NCI-H2171 (cell line): Measurements from ENCODE around the gene BTAF1.
"Not testable (repeated sequence)": the region's sequence is repeated elsewhere in the genome, so short reads cannot be mapped to it uniquely, and the experiment has no call there.

Source experiments
- DNase-seq: peaks from one replicate; lab custom pipeline; 2025; lab: John Stamatoyannopoulos, UW

BTAF1 gene

DNA sequence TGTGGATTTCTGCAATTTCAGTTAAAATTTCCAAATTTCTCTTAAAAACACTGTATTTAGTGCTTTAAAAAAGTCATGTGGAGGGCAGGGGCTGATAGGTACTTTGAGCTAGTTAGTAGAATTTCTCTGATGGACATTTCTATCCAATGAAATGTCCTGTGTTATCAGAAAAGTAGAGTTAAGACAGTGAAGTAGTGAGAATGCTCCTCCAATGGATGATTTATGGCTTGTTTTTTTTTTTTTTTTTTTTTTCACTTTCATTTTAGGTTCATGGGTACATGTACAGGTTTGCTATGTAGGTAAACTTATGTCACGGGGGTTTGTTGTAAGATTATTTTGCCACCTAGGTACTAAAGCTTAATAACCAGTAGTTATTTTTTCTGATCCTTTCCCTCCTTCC is 55.0 kb downstream of the BTAF1 start:
- DNase-seq: no peak

DNA sequence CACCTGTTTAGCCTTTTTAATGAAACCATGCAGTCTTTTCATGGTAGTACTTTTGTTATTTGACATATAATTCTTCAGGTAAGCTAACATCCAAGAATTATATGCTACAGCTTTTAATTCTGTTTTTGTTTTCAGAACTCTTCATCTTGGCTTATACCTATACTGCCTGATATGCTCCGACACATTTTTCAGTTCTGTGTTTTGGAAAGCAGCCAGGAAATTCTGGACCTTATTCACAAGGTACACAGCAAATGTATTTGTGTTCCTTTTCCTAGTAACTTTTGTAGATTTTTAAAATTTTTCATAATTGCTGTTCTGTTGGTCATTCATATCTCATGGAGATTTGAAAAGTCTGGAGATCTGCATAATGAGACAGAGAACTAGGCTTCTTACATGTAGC is 56.7 kb downstream of the BTAF1 start:
- DNase-seq: no peak

DNA sequence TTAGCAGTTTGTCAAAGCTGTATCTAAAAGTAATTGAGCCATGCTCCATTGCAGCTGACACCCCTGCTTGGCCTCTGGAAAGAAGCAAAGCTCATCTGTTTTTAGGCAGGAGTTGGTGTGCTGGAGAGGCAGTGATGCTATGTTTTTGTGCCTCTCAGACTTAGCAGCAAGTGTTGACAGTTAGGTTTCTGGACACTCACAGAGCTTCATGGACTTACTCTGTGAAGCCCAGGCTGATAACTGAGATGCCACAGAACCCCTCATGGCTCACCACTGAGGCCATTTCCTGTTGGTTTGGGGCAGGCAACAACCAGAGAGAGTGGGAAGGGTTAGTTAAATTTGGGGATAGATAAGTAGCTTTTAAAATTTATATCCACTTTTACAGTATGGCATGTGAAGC is 59.8 kb downstream of the BTAF1 start:
- no peak for DNase-seq

DNA sequence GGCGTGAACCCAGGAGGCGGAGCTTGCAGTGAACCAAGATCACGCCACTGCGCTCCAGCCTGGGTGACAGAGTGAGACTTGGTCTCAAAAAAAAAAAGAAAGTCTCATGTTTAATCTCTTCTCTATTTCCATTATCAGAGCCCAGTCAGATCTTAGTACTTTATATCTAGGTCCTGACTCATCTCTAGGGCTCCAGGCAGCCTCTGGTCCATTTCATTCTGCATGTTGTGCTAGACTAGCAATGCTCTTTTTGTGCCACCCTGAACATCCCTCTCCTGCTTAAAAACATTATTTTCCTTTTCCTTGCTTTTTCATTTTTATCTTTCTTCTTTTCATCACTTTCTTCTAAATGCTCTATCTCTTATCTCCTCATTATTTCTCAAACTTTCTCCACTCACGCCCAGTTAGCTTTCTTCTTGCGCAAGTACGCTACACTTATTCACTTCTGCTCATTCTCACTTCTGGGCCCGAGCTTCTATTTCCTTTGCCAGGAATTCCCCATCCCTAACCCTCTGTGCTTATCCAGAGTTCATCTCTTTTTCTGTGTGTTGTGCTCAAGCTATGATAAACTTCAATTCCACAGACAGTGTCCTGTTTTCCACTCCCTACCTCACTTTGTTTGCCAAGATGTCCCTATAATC is 63.9 kb downstream of the BTAF1 start:
- DNase-seq: no peak

DNA sequence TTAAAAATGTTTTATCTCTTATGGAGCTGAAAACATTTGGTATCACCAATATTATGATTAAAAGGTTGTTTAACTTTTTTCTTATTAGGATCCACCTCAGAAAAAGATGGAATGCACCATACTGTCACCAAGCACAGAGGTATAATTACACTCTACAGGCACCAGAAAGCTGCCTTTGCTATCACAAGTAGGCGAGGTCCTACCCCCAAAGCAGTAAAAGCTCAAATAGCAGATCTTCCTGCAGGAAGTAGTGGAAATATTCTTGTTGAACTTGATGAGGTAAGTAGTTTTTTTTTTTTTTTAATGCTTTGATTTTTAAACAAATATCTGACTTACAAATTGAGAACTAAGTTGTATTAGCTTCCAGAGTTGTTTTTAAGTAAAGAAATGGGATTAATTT is 68.5 kb downstream of the BTAF1 start:
- no peak for DNase-seq

DNA sequence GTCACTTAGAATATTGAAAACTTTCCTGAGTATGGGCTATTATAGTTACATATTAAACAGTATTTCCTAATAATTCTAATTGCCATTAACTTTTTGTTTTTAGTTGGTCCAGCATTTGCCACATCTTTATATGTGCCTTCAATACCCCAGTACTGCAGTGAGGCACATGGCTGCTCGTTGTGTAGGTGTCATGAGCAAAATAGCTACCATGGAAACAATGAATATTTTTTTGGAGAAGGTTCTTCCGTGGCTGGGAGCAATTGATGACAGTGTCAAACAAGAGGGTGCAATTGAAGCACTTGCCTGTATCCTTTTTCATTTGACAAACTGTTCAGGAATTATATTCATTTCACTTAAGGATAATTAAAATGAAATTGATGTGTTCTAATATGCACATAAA is 72.7 kb downstream of the BTAF1 start:
- no peak for DNase-seq

DNA sequence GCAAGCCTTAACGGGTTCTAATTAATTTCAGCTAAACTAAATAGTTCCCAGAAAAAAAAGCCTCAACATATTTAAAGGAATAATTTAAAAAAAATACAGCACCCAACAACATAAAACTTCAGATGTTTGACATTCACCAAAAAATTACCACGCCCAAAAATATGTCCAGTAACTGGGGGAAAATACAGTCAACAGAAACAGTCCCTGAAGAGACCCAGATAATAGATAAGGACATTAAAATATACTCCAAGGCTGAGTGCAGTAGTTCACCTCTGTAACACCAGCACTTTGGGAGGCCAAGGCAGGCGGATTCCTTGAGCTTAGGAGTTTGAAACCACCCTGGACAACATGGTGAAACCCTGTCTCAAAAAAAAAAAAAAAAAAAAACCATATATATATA is 78.0 kb downstream of the BTAF1 start:
- no peak for DNase-seq

DNA sequence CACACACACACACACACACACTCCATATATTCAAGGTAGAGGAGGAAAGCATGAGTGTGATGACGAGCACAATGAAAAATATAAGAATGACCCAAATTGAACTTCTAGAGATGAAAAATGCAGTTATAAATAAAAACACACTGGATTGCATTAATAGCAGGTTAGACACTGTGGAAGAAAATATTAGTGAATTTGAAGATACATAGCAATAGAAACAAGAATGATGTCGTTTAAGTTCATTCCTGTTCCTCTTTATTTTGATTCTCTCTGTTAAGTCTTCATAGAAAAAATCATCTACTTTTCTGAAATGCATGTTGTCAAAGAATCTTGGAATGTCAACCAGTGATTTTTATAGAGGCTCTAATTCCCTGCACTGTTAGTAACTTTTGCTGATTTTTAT is 78.4 kb downstream of the BTAF1 start:
- DNase-seq: no peak

DNA sequence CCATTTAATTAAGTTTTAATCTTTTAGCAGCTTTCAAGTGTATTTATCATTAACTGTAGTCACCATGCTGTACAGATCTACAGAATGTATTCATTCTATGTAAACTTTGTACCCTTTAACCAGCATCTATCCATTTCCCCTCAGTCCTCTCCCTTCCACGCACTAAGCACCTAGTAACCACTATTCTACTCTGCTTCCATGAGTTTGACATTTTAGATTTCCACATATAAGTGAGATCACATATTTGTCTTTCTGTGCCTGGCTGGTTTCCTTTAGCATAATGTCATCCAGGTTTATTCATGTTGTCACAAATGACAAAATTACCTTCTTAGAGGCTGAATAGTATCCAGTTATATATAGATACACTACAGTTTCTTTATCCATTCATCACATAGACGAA is 79.7 kb downstream of the BTAF1 start:
- no peak for DNase-seq

DNA sequence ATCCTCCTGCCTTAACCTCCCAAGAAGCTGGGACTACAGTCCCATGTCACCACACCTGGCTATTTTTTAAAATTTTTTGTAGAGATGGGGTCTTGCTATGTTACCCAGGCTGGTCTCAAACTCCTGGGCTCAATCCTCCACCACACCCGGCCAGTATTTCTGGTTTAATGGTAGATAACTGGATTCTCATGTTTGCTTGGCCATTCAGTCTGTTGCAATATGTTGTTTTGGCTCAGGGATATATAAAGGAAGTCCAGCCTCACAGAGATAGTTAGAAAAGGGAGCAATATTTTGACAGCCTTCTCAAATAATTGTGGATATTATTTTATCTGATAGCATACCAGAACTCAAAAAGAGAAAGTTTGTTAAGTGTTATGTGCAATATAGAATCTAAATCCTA is 82.4 kb downstream of the BTAF1 start:
- no peak for DNase-seq

DNA sequence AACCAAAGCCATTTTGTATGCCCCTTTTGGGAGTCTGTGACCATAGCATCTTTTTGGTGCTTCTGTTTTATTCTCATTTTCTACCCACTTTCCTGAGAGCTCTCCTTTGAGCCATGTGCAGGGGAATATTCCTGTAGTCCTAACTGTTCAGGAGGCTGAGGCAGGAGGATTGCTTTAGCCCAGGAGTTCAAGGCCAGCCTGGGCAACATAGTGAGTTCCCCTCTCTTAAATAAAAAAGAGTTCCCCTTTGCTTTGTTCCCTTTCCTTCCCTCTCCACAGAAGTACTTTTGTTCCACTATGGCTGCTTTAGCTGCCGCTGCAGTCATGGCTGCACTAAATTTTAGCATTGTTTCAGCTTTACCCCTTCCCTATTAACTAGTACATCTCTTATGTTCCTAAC is 85.9 kb downstream of the BTAF1 start:
- no peak for DNase-seq

DNA sequence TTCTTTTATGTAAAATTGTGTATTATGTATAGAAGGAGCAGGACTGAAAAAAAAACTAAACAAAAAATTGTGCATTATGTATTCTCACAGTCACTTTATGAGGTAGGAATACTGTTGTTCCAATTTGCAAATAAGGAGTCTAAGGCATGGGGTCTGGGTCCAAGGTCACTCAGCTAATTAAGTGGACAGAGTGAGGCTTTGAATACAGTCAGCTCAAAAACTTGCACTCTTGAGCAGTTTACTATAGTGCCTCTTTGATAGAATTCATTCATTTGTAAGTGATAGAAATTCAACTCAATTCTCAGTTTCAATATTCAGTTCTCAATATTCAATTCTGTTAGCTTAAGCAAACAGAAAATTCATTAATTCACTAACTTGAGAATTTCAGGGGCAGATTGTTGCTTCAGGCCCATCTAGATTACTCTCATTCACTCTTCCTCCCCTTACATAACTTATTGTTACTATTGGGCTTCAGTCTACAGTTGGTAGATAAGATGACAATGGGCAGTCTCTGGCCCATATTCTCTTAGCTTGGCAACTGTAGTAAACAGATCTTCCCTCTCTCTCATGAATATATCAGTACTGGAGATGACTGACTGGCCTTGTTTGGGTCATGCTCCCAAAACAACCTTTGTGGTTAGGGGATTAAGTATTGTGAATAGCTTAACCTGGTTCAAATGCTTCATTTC is 86.6 kb downstream of the BTAF1 start:
- no peak for DNase-seq

DNA sequence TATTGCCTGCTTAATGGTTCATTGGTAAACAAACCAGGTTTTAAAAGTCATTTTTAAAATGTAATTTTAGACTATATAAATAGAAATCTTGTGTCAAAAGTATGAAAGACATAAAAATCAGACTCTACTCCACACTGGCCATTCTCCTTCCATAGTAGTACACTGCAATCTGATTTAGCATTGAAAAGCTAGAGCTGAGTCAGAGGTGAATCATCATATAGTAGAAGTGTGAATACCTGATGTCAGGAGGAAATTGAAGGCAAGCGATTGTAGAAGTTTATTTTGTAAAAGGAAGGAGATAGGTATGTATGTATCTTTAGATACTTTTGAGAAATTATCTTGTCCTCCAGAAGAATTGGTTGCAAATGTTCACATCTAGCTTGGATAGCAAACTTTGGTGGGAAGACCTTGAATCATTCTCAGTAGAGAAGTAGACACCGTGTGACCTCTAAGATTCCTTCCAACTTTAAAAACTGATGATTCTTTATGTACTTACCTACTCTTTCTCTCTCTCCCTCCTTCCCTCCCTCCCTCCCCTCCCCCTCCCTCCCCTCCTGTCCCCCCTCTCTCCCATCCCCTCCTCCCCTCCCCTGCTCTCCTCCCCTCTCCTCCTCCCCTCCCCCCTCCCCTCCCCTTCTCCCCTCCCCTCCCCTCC is 88.1 kb downstream of the BTAF1 start:
- DNase-seq: no peak

DNA sequence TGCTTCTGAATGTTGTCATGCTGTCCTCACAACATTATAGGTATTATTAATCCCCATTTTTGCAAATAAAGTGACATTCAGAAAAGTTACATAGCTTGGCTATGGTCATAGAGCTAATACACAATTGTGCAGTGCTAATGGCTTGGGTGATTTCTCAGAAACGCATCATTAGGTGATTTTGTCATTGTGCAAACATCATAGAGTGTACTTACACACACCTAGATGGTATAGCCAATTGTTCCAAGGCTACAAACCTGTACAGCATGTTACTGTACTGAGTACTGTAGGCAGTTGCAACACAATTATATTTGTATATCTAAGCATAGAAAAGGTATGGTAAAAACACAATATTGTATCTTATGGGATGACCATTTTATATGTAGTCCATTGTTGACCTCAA is 91.0 kb downstream of the BTAF1 start:
- no peak for DNase-seq

DNA sequence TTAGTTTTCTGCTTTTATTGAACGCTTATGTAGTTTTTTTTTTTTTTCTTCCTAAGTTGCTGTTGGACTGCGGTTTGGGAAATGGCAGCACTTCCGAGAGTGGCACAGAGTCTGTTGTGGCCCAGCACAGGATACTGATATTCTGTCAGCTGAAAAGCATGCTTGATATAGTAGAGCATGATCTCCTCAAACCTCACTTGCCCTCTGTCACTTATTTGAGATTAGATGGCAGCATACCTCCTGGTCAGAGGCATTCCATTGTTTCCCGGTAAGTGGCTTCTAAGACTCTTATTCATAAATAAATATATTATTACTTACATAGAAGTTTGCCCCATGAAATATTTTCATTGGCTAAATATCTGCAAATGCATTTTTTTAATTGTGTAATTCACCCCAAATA is 101.1 kb downstream of the BTAF1 start:
- no peak for DNase-seq

DNA sequence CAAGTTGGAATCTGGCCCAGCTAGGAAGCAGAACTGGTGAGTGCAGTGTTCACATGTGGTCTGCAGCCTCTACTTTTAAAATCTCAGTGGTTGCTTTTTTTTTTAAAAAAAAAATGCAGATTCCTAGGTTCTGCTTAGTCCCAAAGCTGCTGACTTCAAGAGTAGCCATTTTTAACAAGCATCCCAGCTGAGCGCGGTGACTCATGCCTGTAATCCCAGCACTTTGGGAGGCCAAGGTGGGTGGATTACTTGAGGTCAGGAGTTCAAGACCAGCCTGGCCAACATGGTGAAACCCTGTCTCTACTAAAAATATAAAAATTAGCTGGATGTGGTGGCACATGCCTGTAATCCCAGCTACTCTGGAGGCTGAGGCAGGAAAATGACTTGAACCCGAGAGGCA is 101.8 kb downstream of the BTAF1 start:
- not testable (repeated sequence) for DNase-seq

DNA sequence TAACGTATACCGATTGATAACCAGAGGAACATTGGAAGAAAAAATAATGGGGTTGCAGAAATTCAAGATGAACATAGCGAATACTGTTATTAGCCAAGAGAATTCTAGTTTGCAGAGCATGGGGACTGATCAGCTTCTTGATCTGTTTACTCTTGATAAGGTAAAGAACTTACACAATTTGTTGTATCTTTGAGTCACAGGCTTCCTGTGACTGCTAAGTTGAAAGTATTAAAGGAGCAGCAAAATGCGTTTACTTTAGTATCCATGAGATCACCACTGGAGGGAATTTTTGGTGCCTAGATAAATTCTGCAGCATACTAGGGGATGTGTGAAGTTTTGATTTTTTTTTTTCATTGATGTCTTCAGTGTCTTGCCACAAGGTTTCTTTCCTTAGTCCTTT is 103.6 kb downstream of the BTAF1 start:
- DNase-seq: no peak

DNA sequence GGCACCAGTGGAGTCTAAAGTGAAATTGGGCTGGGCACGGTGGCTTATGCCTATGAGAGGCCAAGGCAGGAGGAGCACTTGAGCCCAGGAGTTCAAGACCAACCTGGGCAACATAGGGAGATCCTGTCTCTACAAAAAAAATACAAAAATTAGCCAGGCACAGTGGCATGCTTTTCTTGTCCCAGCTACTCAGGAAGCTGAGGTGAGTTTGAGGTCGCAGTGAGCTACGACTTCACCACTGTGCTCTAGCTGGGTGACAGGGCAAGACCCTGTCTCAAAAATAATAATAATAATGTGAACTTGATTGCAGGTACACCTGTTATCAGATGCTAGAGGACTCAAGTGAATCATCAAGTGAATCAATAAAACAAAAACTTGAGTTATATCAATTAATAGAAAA is 108.0 kb downstream of the BTAF1 start:
- no peak for DNase-seq

DNA sequence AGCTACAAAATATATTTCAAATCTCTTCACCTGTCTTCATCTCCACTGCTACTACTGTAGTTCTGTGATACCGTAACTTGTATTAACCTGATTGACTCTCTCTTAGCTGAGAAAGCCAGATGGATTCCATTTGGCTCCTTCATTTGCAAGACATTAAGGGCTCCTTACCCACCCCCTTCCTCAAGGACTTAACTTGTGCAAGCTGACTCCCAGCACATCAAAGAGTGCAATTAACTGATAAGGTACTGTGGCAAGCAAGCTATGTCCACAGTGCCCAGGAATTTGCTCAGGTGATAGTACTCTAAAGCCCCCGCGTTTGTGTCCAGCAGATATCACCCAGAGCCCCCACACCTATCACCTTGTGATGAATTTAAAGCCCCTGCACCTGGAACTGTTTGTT is 109.5 kb downstream of the BTAF1 start:
- not testable (repeated sequence) for DNase-seq

DNA sequence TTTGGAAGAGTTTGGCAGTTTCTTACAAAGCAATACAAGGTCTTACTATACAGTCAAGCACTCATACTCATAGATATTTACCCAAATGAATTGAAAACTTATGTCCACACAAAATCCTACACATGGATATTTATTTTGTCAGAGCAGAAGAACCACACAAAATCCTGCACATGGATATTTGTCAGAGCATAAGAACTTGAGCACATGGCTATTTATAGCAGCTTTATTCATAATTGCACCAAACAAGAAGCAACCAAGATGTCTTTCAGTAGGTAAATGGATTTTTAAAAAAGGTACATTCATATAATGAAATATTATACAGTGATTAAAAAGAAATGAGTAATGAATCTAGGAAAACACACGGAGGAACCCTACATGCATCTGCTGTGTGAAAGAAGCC is 115.4 kb downstream of the BTAF1 start:
- no peak for DNase-seq

DNA sequence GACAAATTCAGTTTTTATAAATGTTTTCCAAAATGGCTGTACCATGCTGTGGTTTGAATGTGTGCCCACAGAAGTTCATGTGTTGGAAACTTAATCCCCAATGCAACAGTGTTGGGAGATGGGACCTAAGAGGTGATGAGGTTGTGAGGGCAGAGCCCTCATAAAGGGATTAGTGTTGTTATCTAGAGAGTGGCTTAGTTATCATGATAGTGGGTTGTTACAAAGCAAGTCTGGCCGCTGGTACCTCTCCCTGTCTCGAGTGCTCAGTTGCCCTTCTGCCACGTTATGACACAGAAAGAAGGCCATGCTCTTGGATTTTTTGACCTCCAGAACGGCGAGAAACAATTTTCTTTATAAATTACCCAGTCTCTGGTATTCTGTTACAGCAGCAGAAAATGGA is 119.0 kb downstream of the BTAF1 start:
- no peak for DNase-seq

DNA sequence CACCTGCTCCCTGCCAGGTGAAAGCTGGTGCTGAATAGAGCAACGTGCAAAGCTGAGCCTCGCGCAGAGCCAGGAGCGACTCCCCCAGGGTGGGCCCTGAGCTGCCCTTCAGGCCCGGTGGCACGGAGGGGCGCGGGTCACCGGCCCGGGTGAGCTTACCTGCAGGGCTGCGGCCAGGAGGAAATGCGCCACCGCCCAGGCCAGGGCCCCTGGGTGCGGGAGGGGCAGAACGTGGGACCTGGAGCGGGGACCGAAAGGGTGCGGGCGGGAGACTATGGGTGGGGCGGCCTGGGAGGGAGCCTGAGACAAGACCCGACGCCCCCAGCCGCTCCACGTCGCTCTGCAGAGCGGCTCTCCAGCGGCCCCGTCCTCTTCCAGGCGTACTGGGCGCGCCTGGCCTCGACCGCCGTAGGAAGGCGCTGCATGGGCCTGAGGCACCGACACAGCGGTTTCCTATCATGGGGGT is 122.1 kb downstream of the BTAF1 start:
- no peak for DNase-seq

DNA sequence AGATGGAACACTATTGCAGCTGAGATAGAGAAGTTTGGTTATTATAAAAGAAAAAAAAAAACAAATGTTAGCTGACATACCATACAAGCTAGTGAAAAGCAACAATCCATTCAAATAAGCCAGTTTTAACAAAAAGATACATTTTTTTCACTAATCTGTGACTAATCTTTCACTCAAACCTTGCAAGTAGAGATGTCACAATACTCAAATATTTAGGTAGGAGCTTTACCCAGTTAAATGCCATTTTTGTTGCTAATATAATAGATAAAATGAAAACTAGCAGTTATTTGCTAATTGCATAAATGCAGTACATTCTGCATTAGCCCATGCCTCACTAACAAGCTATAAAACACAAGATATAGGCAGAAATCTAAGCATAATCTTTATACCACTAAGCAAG is 123.6 kb downstream of the BTAF1 start:
- no peak for DNase-seq

DNA sequence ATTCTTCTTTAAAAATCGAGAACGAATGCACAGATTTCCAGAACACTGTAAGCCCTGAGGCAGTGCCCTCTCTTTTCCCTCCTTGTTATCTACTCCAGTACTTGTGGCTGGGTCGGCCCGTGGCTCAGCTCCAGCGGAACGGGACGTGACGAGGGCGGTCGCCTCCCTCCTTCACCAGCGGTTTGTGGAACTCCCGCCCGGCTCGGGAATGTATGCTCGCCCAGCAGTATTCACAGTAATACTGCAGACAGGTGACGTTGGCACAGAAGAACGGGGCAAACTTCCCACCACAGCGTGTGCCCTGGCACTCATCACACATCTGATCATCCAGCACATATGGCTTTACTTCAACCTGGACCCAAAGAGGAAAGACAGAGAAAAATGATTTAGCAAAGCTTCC is 128.5 kb downstream of the BTAF1 start:
- DNase-seq: no peak
